ENCODE measurements around the gene PPCS. TPM values are rescaled to one million over a fixed set of nuclear protein-coding genes. Genes with fewer than 3 reads are reported as not detected.

Gene PPCS
- polyA plus RNA-seq, 1 donor from 2014 or later = 85.1 TPM

DNA sequence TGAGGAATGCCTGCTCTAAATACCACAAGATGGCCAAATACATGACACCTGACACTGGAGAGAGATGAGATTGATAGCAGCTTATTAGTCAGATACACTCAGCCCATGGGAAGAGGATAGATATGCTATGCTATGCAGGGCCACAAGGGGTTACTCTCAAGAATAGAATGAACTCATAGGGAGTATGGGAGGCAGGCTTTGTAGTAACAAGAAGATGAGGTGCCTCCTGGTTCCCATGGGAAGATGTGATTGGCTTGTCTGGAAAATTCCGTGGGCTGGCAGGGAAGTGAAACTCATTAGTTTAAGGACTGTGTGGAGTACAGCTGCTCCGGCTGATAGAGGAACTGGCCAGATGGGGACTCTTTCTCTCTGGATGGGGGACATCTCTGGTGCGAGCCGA, 23.3 kb downstream of the PPCS start:
- Histone ChIP-seq H3K9ac (ENCODE audit: low read length) (no peak overlapping the region), H4K20me1 (ENCODE audit: insufficient read depth) (no peaks in the 10 kb centered on the region), H3K4me2 (ENCODE audit: low read length) (no peak overlapping the region), H3K4me3 (ENCODE audit: low read length) (no peak overlapping the region), H3K9me2 (ENCODE audit: insufficient read depth, low read length) (no peaks in the 10 kb centered on the region), H3K27ac (ENCODE audit: low read length) (peak overlapping the region; percentile 19), H3K36me3 (ENCODE audit: insufficient read depth, low read length) (peaks cover 9% of the 10 kb centered on the region), H3K79me2 (replicated peaks; ENCODE audit: insufficient read depth, low read length) (no peaks in the 10 kb centered on the region), H3K27me3 (ENCODE audit: insufficient read depth, low read depth, low read length) (no peaks in the 10 kb centered on the region), H3K9me3 (ENCODE audit: low read length) (no peaks in the 10 kb centered on the region), H2AFZ (ENCODE audit: low read depth, low read length) (no peak overlapping the region), H3F3A (ENCODE audit: insufficient read depth, low read length, poor library complexity, severe bottlenecking) (no peaks in the 10 kb centered on the region)
- TF ChIP-seq, protein P1, sequence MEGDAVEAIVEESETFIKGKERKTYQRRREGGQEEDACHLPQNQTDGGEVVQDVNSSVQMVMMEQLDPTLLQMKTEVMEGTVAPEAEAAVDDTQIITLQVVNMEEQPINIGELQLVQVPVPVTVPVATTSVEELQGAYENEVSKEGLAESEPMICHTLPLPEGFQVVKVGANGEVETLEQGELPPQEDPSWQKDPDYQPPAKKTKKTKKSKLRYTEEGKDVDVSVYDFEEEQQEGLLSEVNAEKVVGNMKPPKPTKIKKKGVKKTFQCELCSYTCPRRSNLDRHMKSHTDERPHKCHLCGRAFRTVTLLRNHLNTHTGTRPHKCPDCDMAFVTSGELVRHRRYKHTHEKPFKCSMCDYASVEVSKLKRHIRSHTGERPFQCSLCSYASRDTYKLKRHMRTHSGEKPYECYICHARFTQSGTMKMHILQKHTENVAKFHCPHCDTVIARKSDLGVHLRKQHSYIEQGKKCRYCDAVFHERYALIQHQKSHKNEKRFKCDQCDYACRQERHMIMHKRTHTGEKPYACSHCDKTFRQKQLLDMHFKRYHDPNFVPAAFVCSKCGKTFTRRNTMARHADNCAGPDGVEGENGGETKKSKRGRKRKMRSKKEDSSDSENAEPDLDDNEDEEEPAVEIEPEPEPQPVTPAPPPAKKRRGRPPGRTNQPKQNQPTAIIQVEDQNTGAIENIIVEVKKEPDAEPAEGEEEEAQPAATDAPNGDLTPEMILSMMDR (IDR thresholded peaks at IDR 0.05; ENCODE audit: poor library complexity, severe bottlenecking) = no peak
- TF ChIP-seq MXI1 (conservative IDR thresholded peaks at IDR 0.05; ENCODE audit: poor library complexity, severe bottlenecking) = no peak
- no peak for TF ChIP-seq TAF1 (IDR thresholded peaks at IDR 0.05; ENCODE audit: low read depth)
- TF ChIP-seq EP300 (conservative IDR thresholded peaks at IDR 0.05; ENCODE audit: poor library complexity, severe bottlenecking) = no peak
- TF ChIP-seq, protein P2, sequence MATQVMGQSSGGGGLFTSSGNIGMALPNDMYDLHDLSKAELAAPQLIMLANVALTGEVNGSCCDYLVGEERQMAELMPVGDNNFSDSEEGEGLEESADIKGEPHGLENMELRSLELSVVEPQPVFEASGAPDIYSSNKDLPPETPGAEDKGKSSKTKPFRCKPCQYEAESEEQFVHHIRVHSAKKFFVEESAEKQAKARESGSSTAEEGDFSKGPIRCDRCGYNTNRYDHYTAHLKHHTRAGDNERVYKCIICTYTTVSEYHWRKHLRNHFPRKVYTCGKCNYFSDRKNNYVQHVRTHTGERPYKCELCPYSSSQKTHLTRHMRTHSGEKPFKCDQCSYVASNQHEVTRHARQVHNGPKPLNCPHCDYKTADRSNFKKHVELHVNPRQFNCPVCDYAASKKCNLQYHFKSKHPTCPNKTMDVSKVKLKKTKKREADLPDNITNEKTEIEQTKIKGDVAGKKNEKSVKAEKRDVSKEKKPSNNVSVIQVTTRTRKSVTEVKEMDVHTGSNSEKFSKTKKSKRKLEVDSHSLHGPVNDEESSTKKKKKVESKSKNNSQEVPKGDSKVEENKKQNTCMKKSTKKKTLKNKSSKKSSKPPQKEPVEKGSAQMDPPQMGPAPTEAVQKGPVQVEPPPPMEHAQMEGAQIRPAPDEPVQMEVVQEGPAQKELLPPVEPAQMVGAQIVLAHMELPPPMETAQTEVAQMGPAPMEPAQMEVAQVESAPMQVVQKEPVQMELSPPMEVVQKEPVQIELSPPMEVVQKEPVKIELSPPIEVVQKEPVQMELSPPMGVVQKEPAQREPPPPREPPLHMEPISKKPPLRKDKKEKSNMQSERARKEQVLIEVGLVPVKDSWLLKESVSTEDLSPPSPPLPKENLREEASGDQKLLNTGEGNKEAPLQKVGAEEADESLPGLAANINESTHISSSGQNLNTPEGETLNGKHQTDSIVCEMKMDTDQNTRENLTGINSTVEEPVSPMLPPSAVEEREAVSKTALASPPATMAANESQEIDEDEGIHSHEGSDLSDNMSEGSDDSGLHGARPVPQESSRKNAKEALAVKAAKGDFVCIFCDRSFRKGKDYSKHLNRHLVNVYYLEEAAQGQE (IDR thresholded peaks at IDR 0.05; ENCODE audit: borderline replicate concordance) = no peak
- TF ChIP-seq POLR2AphosphoS5 (IDR thresholded peaks at IDR 0.05) = no peak

DNA sequence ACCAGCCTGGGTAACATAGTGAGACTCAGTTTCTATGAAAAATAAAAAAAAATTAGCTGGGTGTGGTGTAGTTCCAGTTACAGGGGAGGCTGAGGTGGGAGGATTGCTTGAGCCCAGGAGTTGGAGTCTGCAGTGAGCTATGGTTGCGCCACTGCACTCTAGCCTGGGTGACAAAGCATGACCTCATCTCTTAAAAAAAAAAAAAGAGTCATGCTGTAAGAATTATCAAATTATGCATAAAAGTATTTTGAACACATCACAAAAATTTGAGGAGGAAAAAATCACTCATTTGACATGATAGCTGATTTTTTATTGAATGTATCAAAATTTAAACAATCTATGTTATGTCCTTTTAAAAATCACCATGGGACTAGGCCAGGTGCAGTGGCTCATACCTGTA, 24.6 kb downstream of the PPCS start:
- H3K9ac ChIP-seq (ENCODE audit: low read length) = no peak overlapping the region
- no peak overlapping the region for H2AFZ ChIP-seq (ENCODE audit: low read depth, low read length)
- H3K79me2 ChIP-seq (replicated peaks; ENCODE audit: insufficient read depth, low read length) = no peaks in the 10 kb centered on the region
- no peaks in the 10 kb centered on the region for H3K9me3 ChIP-seq (ENCODE audit: low read length)
- TF ChIP-seq TAF1 (IDR thresholded peaks at IDR 0.05; ENCODE audit: low read depth) = no peak
- no peak for TF ChIP-seq RAD21 (conservative IDR thresholded peaks at IDR 0.05)
- TF ChIP-seq SMC3 (conservative IDR thresholded peaks at IDR 0.05; ENCODE audit: poor library complexity) = no peak
- no peak for TF ChIP-seq EZH2 (IDR thresholded peaks at IDR 0.05; ENCODE audit: borderline replicate concordance, insufficient read depth, low read length, poor library complexity, severe bottlenecking)
- no peak for TF ChIP-seq MXI1 (conservative IDR thresholded peaks at IDR 0.05; ENCODE audit: poor library complexity, severe bottlenecking)
- TF ChIP-seq, protein P1 (IDR thresholded peaks at IDR 0.05; ENCODE audit: poor library complexity, severe bottlenecking) = no peak
- no peak for TF ChIP-seq POLR2AphosphoS5 (IDR thresholded peaks at IDR 0.05)
- TF ChIP-seq EP300 (conservative IDR thresholded peaks at IDR 0.05; ENCODE audit: poor library complexity, severe bottlenecking) = no peak
- TF ChIP-seq, protein P2 (IDR thresholded peaks at IDR 0.05; ENCODE audit: borderline replicate concordance) = no peak
- no peaks in the 10 kb centered on the region for H3F3A ChIP-seq (ENCODE audit: insufficient read depth, low read length, poor library complexity, severe bottlenecking)
- no peak overlapping the region for H3K4me3 ChIP-seq (ENCODE audit: low read length)
- no peak overlapping the region for H3K27ac ChIP-seq (ENCODE audit: low read length)
- H3K4me2 ChIP-seq (ENCODE audit: low read length) = no peak overlapping the region
- H3K27me3 ChIP-seq (ENCODE audit: insufficient read depth, low read depth, low read length) = no peaks in the 10 kb centered on the region
- no peaks in the 10 kb centered on the region for H4K20me1 ChIP-seq (ENCODE audit: insufficient read depth)
- H3K36me3 ChIP-seq (ENCODE audit: insufficient read depth, low read length) = peaks cover 9% of the 10 kb centered on the region
- H3K9me2 ChIP-seq (ENCODE audit: insufficient read depth, low read length) = no peaks in the 10 kb centered on the region
